Activated T-cell treated with anti-CD3 and anti-CD28 coated beads, Interleukin-2, amount 50 U/mL, for 72 hours (primary cell): ENCODE results near the gene PDSS2. TPM values are rescaled to one million over a fixed set of nuclear protein-coding genes. Genes with fewer than 3 reads are reported as not detected.
A peak's percentile ranks its signal among the peaks of the same experiment; 100 is the strongest.

ENCODE experiments used
- ATAC-seq, 2 donors: fragments of 150-1000 bp; cut with Tn5 transposase; replicated peaks in 1 of 2; 2 replicates each; pipeline ENCODE4 v1.10.0; 2021; ENCODE audit warnings: moderate library complexity in 2 of 2, mild to moderate bottlenecking in 1 of 2
- DNase-seq, 2 donors: peaks; one replicate each; pipeline ENCODE4 v3.0.0; 2021 to 2022; ENCODE audit warnings: mixed read lengths in 1 of 2
- H3K27ac Mint-ChIP-seq: one replicate; pipeline ENCODE4 v1.8.0; 2022; ENCODE audit warnings: mild to moderate bottlenecking, moderate library complexity, mixed read lengths
- H3K27me3 Mint-ChIP-seq: one replicate; pipeline ENCODE4 v1.8.0; 2022; ENCODE audit warnings: low read depth, mixed read lengths
- H3K36me3 Mint-ChIP-seq, 2 donors: one replicate each; pipeline ENCODE4 v1.8.0; 2022; ENCODE audit warnings: mixed read lengths in 2 of 2, mild to moderate bottlenecking in 1 of 2; ENCODE audit not compliant: insufficient read depth in 2 of 2
- H3K4me1 Mint-ChIP-seq: one replicate; pipeline ENCODE4 v1.8.0; 2022; ENCODE audit warnings: low read depth, mixed read lengths
- H3K4me3 Mint-ChIP-seq, 2 donors: one replicate each; pipeline ENCODE4 v1.8.0; 2022; ENCODE audit warnings: mild to moderate bottlenecking in 2 of 2, mixed read lengths in 2 of 2, moderate library complexity in 2 of 2
- H3K9me3 Mint-ChIP-seq, 2 donors: one replicate each; pipeline ENCODE4 v1.8.0; 2022; ENCODE audit warnings: mixed read lengths in 2 of 2
- total RNA-seq, 2 donors: library from RNA; stranded (reverse); gene quantifications; one replicate each; pipeline ENCODE4 v1.2.3, GENCODE V29; 2022

The PDSS2 gene
- total RNA-seq, 2 donors from 2014 or later, result 12.1 to 14.3 TPM

- ATAC-seq, result no peak
- Mint-ChIP-seq H3K4me3 (no peak overlapping the region), H3K27me3 (no peaks in the 10 kb centered on the region), H3K36me3 (peaks cover 10 to 12% of the 10 kb centered on the region in 2 donors), H3K4me1 (peaks cover 6% of the 10 kb centered on the region), H3K27ac (no peak overlapping the region), H3K9me3 (peaks cover 0 to 2% of the 10 kb centered on the region in 2 donors)
- DNase-seq, result no peak
Measured at GRCh38 chr6:107361753-107362604, 97.4 kb downstream of the PDSS2 start.

- DNase-seq, result no peak
- peaks cover 10 to 12% of the 10 kb centered on the region in 2 donors for H3K36me3 Mint-ChIP-seq
- no peak overlapping the region for H3K4me3 Mint-ChIP-seq
- no peaks in the 10 kb centered on the region for H3K4me1 Mint-ChIP-seq
- H3K27me3 Mint-ChIP-seq, result no peaks in the 10 kb centered on the region
- peaks cover 0 to 2% of the 10 kb centered on the region in 2 donors for H3K9me3 Mint-ChIP-seq
- H3K27ac Mint-ChIP-seq, result no peak overlapping the region
- no peak for ATAC-seq
Measured at GRCh38 chr6:107360476-107360875, 98.9 kb downstream of the PDSS2 start.

- Mint-ChIP-seq H3K4me1 (no peaks in the 10 kb centered on the region), H3K27ac (no peak overlapping the region), H3K36me3 (peaks cover 3 to 5% of the 10 kb centered on the region in 2 donors), H3K4me3 (no peak overlapping the region), H3K9me3 (peaks cover 0 to 2% of the 10 kb centered on the region in 2 donors), H3K27me3 (no peaks in the 10 kb centered on the region)
- no peak for DNase-seq
- no peak for ATAC-seq
Measured at GRCh38 chr6:107357842-107358241, 101.5 kb downstream of the PDSS2 start.

- no peak for ATAC-seq
- H3K4me1 Mint-ChIP-seq, result no peaks in the 10 kb centered on the region
- DNase-seq, result no peak
Measured at GRCh38 chr6:107357031-107357430, 102.3 kb downstream of the PDSS2 start.

GRCh38 chr6:107355659-107356058, 103.7 kb downstream of the PDSS2 start:
- H3K4me1 Mint-ChIP-seq, result no peaks in the 10 kb centered on the region
- DNase-seq (no peak), ATAC-seq (no peak)
- no peak overlapping the region for H3K4me3 Mint-ChIP-seq
- H3K9me3 Mint-ChIP-seq, result no peaks in the 10 kb centered on the region
- no peaks in the 10 kb centered on the region for H3K36me3 Mint-ChIP-seq
- no peak overlapping the region for H3K27ac Mint-ChIP-seq
- no peaks in the 10 kb centered on the region for H3K27me3 Mint-ChIP-seq

More at GRCh38 chr6:107357031-107357430, 102.3 kb downstream of the PDSS2 start:
- no peak overlapping the region for H3K4me3 Mint-ChIP-seq
- H3K27me3 Mint-ChIP-seq, result no peaks in the 10 kb centered on the region
- H3K27ac Mint-ChIP-seq, result no peak overlapping the region
- H3K36me3 Mint-ChIP-seq, result peaks cover 0 to 2% of the 10 kb centered on the region in 2 donors
- no peaks in the 10 kb centered on the region for H3K9me3 Mint-ChIP-seq

GRCh38 chr6:107354451-107354850, 104.9 kb downstream of the PDSS2 start:
- Mint-ChIP-seq H3K36me3 (no peaks in the 10 kb centered on the region), H3K9me3 (no peaks in the 10 kb centered on the region), H3K27ac (no peak overlapping the region), H3K27me3 (no peaks in the 10 kb centered on the region), H3K4me3 (no peak overlapping the region), H3K4me1 (no peaks in the 10 kb centered on the region)
- ATAC-seq, result no peak
- no peak for DNase-seq

GRCh38 chr6:107353773-107354382, 105.5 kb downstream of the PDSS2 start:
- no peak for DNase-seq
- H3K4me1 Mint-ChIP-seq, result no peaks in the 10 kb centered on the region
- H3K9me3 Mint-ChIP-seq, result no peaks in the 10 kb centered on the region
- no peak for ATAC-seq
- no peak overlapping the region for H3K27ac Mint-ChIP-seq
- H3K4me3 Mint-ChIP-seq, result no peak overlapping the region
- no peaks in the 10 kb centered on the region for H3K27me3 Mint-ChIP-seq
- H3K36me3 Mint-ChIP-seq, result no peaks in the 10 kb centered on the region

GRCh38 chr6:107348224-107348623, 111.1 kb downstream of the PDSS2 start:
- no peaks in the 10 kb centered on the region for H3K27me3 Mint-ChIP-seq
- ATAC-seq (no peak), DNase-seq (no peak)
- H3K4me1 Mint-ChIP-seq, result no peaks in the 10 kb centered on the region
- no peak overlapping the region for H3K27ac Mint-ChIP-seq
- H3K36me3 Mint-ChIP-seq, result no peaks in the 10 kb centered on the region
- H3K4me3 Mint-ChIP-seq, result no peak overlapping the region
- H3K9me3 Mint-ChIP-seq, result no peaks in the 10 kb centered on the region

- peak overlapping the region; percentile 15 for H3K27ac Mint-ChIP-seq
- ATAC-seq, result no peak
Measured at GRCh38 chr6:107345393-107345792, 114.0 kb downstream of the PDSS2 start.

GRCh38 chr6:107344981-107345380, 114.4 kb downstream of the PDSS2 start:
- H3K36me3 Mint-ChIP-seq, result no peaks in the 10 kb centered on the region
- no peak overlapping the region for H3K4me3 Mint-ChIP-seq
- DNase-seq, result no peak
- H3K27ac Mint-ChIP-seq, result peak overlapping the region; percentile 15
- no peak for ATAC-seq
- H3K27me3 Mint-ChIP-seq, result no peaks in the 10 kb centered on the region
- H3K4me1 Mint-ChIP-seq, result no peaks in the 10 kb centered on the region
- H3K9me3 Mint-ChIP-seq, result no peaks in the 10 kb centered on the region

More at GRCh38 chr6:107345393-107345792, 114.0 kb downstream of the PDSS2 start:
- no peak for DNase-seq
- H3K4me1 Mint-ChIP-seq, result no peaks in the 10 kb centered on the region
- H3K36me3 Mint-ChIP-seq, result no peaks in the 10 kb centered on the region
- no peaks in the 10 kb centered on the region for H3K27me3 Mint-ChIP-seq
- H3K4me3 Mint-ChIP-seq, result no peak overlapping the region
- no peaks in the 10 kb centered on the region for H3K9me3 Mint-ChIP-seq

GRCh38 chr6:107344383-107344782, 115.0 kb downstream of the PDSS2 start:
- no peak for ATAC-seq
- no peaks in the 10 kb centered on the region for H3K4me1 Mint-ChIP-seq
- H3K36me3 Mint-ChIP-seq, result no peaks in the 10 kb centered on the region
- H3K27ac Mint-ChIP-seq, result no peak overlapping the region
- no peaks in the 10 kb centered on the region for H3K9me3 Mint-ChIP-seq
- DNase-seq, result no peak
- H3K27me3 Mint-ChIP-seq, result no peaks in the 10 kb centered on the region
- no peak overlapping the region for H3K4me3 Mint-ChIP-seq

- no peak for ATAC-seq
Measured at GRCh38 chr6:107342144-107342543, 117.2 kb downstream of the PDSS2 start.

GRCh38 chr6:107340881-107341280, 118.5 kb downstream of the PDSS2 start:
- no peak overlapping the region for H3K27ac Mint-ChIP-seq

More at GRCh38 chr6:107342144-107342543, 117.2 kb downstream of the PDSS2 start:
- Mint-ChIP-seq H3K4me3 (no peak overlapping the region), H3K36me3 (no peaks in the 10 kb centered on the region), H3K4me1 (no peaks in the 10 kb centered on the region), H3K27ac (no peak overlapping the region), H3K9me3 (no peaks in the 10 kb centered on the region), H3K27me3 (no peaks in the 10 kb centered on the region)
- DNase-seq, result no peak

More at GRCh38 chr6:107340881-107341280, 118.5 kb downstream of the PDSS2 start:
- no peaks in the 10 kb centered on the region for H3K27me3 Mint-ChIP-seq
- ATAC-seq (no peak), DNase-seq (no peak)
- H3K9me3 Mint-ChIP-seq, result no peaks in the 10 kb centered on the region
- no peaks in the 10 kb centered on the region for H3K4me1 Mint-ChIP-seq
- no peak overlapping the region for H3K4me3 Mint-ChIP-seq
- H3K36me3 Mint-ChIP-seq, result no peaks in the 10 kb centered on the region
